Colonic mucosa (tissue), 4 donors: ENCODE data around the gene ARHGEF39. TPM values are rescaled to one million over a fixed set of nuclear protein-coding genes. Genes with fewer than 3 reads are reported as not detected.

ENCODE experiments used
- DNase-seq: peaks from one replicate; pipeline ENCODE4 v3.0.0-alpha.2; 2020
- H3K27ac ChIP-seq: fragments of 200-600 bp; one replicate; pipeline ENCODE4 v1.8.0; 2021
- H3K27me3 ChIP-seq: fragments of 200-600 bp; one replicate; pipeline ENCODE4 v1.8.0; 2021
- H3K36me3 ChIP-seq: fragments of 200-600 bp; one replicate; pipeline ENCODE4 v1.8.0; 2021
- H3K4me1 ChIP-seq: fragments of 200-600 bp; one replicate; pipeline ENCODE4 v1.8.0; 2021; ENCODE audit warnings: mild to moderate bottlenecking
- H3K4me3 ChIP-seq: fragments of 200-600 bp; one replicate; pipeline ENCODE4 v1.8.0; 2021
- H3K9ac ChIP-seq, 2 donors: one replicate each; pipeline ENCODE4 v1.7.0; 2013; ENCODE audit warnings: control low read depth in 2 of 2, low read depth in 2 of 2, low read length in 2 of 2
- H3K9me3 ChIP-seq: fragments of 200-600 bp; one replicate; pipeline ENCODE4 v1.8.0; 2021
- CTCF ChIP-seq: fragments of 200-600 bp; IDR thresholded peaks from one replicate; pipeline ENCODE4 v1.8.0; 2022; ENCODE audit warnings: antibody characterized with exemption, mild to moderate bottlenecking
- intact Hi-C: fragments of 100-400 bp; cut with DNase I; formaldehyde crosslinking; loops from one replicate; pipeline ENCODE4 v1.14.1; 2022
- total RNA-seq, 2 donors: library from RNA; stranded (reverse); fragmentation: NEBNext Ultra II Directional in 1 of 2; extraction: Animal tissue kit (Norgen Biotek cat#: 25700) in 1 of 2; gene quantifications; one replicate each; pipeline ENCODE4 v1.2.1, GENCODE V29; 2021
- donor health status: healthy.
- donor health status: DM: no; HTN: no; CAD: no.
- donor health status: DM: no; HTN: no; CAD: no.

Gene ARHGEF39
- total RNA-seq, 2 donors from 2014 or later: 7.3 to 34.0 TPM

GRCh38 chr9:35691334-35691650, 26.3 kb upstream of the ARHGEF39 start:
- intact Hi-C loops: no loop called here
- DNase-seq: no peak
- TF ChIP-seq CTCF: no peak
- no peaks in the 10 kb centered on the region for H3K4me1 ChIP-seq
- no peaks in the 10 kb centered on the region for H3K36me3 ChIP-seq
- H3K27ac ChIP-seq: peak overlapping the region; percentile 82
- peak overlapping the region; percentile 46 to 78 for H3K9ac ChIP-seq
- no peaks in the 10 kb centered on the region for H3K27me3 ChIP-seq
- peak overlapping the region; percentile 55 for H3K4me3 ChIP-seq
- no peaks in the 10 kb centered on the region for H3K9me3 ChIP-seq

- H3K27ac ChIP-seq: peak overlapping the region; percentile 82
- H3K9ac ChIP-seq: peak overlapping the region; percentile 73 to 78
- H3K27me3 ChIP-seq: no peaks in the 10 kb centered on the region
- no peaks in the 10 kb centered on the region for H3K4me1 ChIP-seq
- intact Hi-C loops: no loop called here
- no peaks in the 10 kb centered on the region for H3K36me3 ChIP-seq
- no peak for TF ChIP-seq CTCF
- no peaks in the 10 kb centered on the region for H3K9me3 ChIP-seq
- peak overlapping the region; percentile 55 for H3K4me3 ChIP-seq
- DNase-seq: peak; percentile 73
Observed at GRCh38 chr9:35690614-35691333, 25.8 kb upstream of the ARHGEF39 start.

- intact Hi-C loops: no loop called here
- Histone ChIP-seq H3K9ac (peak overlapping the region; percentile 57 to 58), H3K9me3 (no peaks in the 10 kb centered on the region)
Observed at GRCh38 chr9:35690294-35690613, 25.3 kb upstream of the ARHGEF39 start.

GRCh38 chr9:35689542-35690293, 24.7 kb upstream of the ARHGEF39 start, which contains the start of gene TPM2:
TSS of gene TPM2 (minus strand) at chr9:35689925. CDS start at chr9:35689817, 108 bp downstream.
- Histone ChIP-seq H3K27ac (peak within 1 kb of the TSS; percentile 82), H3K36me3 (no peaks in the 10 kb centered on the region), H3K27me3 (no peaks in the 10 kb centered on the region), H3K4me1 (no peaks in the 10 kb centered on the region), H3K9me3 (no peaks in the 10 kb centered on the region), H3K4me3 (peak within 1 kb of the TSS; percentile 55), H3K9ac (peak within 1 kb of the TSS; percentile 73 to 78)
- TF ChIP-seq CTCF: no peak
- DNase-seq: peak; percentile 50
- intact Hi-C loops: no loop called here

More at GRCh38 chr9:35690294-35690613, 25.3 kb upstream of the ARHGEF39 start:
- Histone ChIP-seq H3K27me3 (no peaks in the 10 kb centered on the region), H3K27ac (peak overlapping the region; percentile 82), H3K4me3 (peak overlapping the region; percentile 55), H3K4me1 (no peaks in the 10 kb centered on the region), H3K36me3 (no peaks in the 10 kb centered on the region)
- no peak for DNase-seq
- no peak for TF ChIP-seq CTCF

GRCh38 chr9:35688558-35689541, 23.9 kb upstream of the ARHGEF39 start:
- Histone ChIP-seq H3K4me1 (no peaks in the 10 kb centered on the region), H3K27me3 (no peaks in the 10 kb centered on the region), H3K9me3 (no peaks in the 10 kb centered on the region), H3K36me3 (no peaks in the 10 kb centered on the region), H3K9ac (peak overlapping the region; percentile 52 to 66), H3K27ac (peak overlapping the region; percentile 82), H3K4me3 (peak overlapping the region; percentile 55)
- no peak for TF ChIP-seq CTCF
- intact Hi-C loops: no loop called here
- no peak for DNase-seq
